Stimulated activated CD8-positive, alpha-beta memory T cell treated with anti-CD3 and anti-CD28 coated beads, Interleukin-7, amount 100 ng/mL, for 48 hours (primary cell): ENCODE measurements around the gene ZNF628.
"Not testable (repeated sequence)": the region's sequence is repeated elsewhere in the genome, so short reads cannot be mapped to it uniquely, and the experiment has no call there.

Experiments used
- DNase-seq, 2 donors: peaks; one replicate each; pipeline ENCODE4 v3.0.0-alpha.2; 2020; ENCODE audit warnings: low read depth in 1 of 2; ENCODE audit errors: extremely low read depth in 1 of 2

Gene ZNF628

GRCh38 chr19:55476100-55476775, at the start of gene ZNF628:
Gene ZNF628 (plus strand): TSS chr19:55476617. CDS start chr19:55479911, 3,294 bp downstream.
- peak; percentile 96 to 97 for DNase-seq

- no peak for DNase-seq
These were observed 45.2 kb upstream of the ZNF628 start for GRCh38 chr19:55431183-55431582.

- DNase-seq = no peak
These were observed 44.0 kb upstream of the ZNF628 start for GRCh38 chr19:55432241-55432959.

GRCh38 chr19:55433292-55433691, 43.1 kb upstream of the ZNF628 start:
- DNase-seq = no peak

- DNase-seq = no peak
These were observed 42.0 kb upstream of the ZNF628 start for GRCh38 chr19:55434356-55434919.

GRCh38 chr19:55435020-55435419, 41.4 kb upstream of the ZNF628 start:
- DNase-seq = no peak

- no peak for DNase-seq
These were observed 39.6 kb upstream of the ZNF628 start for GRCh38 chr19:55436847-55437246.

GRCh38 chr19:55437410-55437809, 39.0 kb upstream of the ZNF628 start:
- no peak for DNase-seq

- no peak for DNase-seq
These were observed 37.4 kb upstream of the ZNF628 start for GRCh38 chr19:55439052-55439451.

- DNase-seq = no peak
These were observed 35.9 kb upstream of the ZNF628 start for GRCh38 chr19:55440411-55441105.

- no peak for DNase-seq
These were observed 35.1 kb upstream of the ZNF628 start for GRCh38 chr19:55441319-55441691.

GRCh38 chr19:55441692-55442321, 34.6 kb upstream of the ZNF628 start:
- no peak for DNase-seq

GRCh38 chr19:55442372-55442961, 34.0 kb upstream of the ZNF628 start:
- DNase-seq = no peak

GRCh38 chr19:55443045-55443823, 33.2 kb upstream of the ZNF628 start, which contains the start of gene SHISA7:
Gene SHISA7 (minus strand): TSS chr19:55443300. CDS start chr19:55442863, 437 bp downstream.
- no peak for DNase-seq

- DNase-seq = no peak
These were observed 32.5 kb upstream of the ZNF628 start for GRCh38 chr19:55443824-55444480.

GRCh38 chr19:55444646-55445045, 31.8 kb upstream of the ZNF628 start:
- no peak for DNase-seq

- DNase-seq = no peak
These were observed 30.4 kb upstream of the ZNF628 start for GRCh38 chr19:55446060-55446459.

GRCh38 chr19:55447421-55448174, 28.8 kb upstream of the ZNF628 start:
- DNase-seq = no peak

GRCh38 chr19:55448175-55448490, 28.3 kb upstream of the ZNF628 start:
- not testable (repeated sequence) for DNase-seq
